DMS53 treated with DMSO at 0.1 percent for 48 hours (cell line): ENCODE measurements around the gene DCP2.
"Not testable (repeated sequence)": the region's sequence is repeated elsewhere in the genome, so short reads cannot be mapped to it uniquely, and the experiment has no call there.

Source experiments
- DNase-seq: peaks from one replicate; lab custom pipeline; 2025; ENCODE audit not compliant: unreplicated experiment; lab: John Stamatoyannopoulos, UW

The DCP2 gene

DNA sequence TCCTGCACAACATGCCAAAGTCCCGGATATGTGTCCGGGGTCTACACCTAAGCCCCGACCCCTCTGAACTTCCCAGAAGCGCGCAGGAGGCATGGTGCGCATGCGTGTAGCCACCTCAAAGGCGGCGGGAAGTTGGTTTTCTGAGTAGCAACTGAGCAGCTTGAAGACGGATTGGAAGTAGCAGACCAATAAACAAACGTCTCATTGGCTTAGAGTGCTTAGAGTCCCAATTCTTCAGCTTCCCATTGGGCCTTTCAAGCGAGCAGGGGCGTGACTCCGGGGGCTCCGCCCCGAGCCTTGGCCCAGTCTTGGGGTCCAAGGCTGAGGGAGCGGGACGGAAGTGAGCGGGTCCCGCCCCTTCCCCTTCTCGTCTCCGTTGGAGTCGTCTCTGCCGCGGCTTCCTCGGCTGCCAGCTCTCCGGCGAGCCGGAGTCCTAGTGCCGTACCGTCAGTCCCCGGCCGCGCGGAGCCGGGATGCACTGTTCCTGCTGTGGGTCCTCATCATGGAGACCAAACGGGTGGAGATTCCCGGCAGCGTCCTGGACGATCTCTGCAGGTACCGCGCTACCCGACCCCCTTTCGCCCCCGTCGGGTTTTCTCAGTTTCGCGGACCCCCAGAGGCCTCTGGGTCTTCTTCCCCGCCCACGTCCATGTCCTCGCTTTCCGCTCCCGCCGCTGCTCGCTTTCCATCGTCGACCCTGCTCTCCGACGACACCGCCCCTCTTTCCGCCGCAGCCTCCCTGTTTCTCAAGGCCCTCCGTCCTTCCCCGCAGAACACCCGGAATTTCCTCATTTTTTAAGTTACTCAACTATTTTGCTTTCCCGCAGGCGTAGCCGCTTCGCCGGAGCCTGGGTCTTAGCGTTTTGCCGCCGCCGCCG, at the start of gene DCP2:
Gene DCP2 (plus strand): TSS at position 367 of the 878 bp plus-strand sequence. CDS start 136 bp downstream, at position 503.
- peak; percentile 97 for DNase-seq

DNA sequence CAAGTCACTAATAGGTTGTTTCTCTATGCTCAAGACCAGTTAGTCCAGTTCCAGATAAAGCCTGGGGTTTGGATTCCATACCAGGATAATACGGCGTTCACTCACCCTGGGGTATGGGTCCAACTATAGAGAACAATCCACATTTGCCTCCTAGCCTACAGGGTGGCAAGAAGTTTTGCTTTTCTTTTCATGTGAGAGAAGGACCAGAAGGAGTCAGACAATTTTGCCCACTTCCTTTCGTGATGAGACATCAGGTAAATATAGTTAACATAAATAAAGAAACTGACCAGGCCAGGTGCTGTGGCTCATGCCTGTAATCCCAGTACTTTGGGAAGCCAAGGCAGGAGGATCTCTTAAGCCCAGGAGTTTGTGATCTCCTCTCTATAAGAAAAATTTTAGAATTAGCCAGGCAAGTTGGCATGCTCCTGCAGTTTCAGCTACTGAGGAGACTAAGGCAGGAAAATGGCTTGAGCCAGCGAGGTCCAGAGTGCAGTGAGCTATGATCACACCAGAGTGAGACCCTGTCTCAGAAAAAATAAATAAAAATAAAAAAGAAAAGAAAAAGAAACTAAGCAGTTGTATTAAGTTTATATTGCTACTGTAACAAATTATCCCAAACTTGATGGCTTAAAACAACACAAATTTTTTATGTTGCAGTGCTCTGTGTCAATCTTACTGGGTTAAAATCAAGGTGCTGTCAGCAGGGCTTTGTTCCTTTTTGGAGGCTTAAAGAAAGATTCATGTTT, 47.1 kb upstream of the DCP2 start:
- peak; percentile 40 for DNase-seq

DNA sequence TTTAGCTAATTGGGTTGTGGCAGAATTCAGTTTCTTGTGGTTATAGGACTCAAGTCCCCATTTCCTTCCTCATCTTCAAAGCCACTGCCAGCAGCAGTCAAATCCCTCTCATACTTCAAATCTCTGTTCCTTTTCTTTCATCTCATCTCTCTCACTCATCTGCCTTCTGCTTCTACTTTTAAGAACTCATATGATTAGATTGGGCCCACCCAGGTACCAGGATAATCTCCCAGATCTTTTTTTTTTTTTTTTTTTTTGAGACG, 46.6 kb upstream of the DCP2 start:
- DNase-seq: no peak

DNA sequence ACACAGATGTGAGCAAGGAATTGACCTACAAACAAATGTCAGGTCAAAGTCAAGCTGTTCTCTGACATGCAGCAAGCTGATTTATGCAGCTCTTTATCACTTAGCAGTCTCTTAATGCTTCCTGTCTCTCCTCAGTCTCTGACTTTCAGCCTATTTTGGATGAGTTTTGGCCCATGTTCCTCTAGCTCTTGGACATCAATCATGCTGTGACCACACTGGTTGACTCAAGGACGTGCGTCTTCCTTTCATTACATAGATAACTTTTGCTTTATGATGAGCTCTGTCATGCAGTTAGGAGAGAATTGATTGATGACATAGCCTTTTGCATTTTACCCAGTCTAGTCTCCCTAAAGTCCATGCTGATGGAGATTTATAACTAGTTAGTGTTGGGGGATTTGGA, 45.1 kb upstream of the DCP2 start:
- DNase-seq: no peak

DNA sequence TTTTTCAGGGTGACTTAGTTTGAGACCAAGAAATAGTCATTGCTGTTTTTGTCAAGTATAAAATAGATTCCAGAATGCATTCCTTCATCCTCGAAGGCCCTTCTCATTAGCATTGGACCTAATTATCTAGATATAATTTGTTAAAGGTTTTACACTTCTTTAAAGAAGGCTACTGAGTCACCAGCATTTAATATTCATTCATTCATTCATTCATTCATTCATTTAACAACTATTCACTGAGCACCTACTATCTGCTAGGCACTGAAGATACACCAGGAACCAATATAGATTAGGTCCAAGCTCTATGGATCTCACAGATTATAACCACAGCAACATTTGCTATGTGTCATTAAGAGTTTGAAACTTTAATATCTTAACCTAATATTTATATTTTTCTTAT, 43.5 kb upstream of the DCP2 start:
- DNase-seq: no peak

DNA sequence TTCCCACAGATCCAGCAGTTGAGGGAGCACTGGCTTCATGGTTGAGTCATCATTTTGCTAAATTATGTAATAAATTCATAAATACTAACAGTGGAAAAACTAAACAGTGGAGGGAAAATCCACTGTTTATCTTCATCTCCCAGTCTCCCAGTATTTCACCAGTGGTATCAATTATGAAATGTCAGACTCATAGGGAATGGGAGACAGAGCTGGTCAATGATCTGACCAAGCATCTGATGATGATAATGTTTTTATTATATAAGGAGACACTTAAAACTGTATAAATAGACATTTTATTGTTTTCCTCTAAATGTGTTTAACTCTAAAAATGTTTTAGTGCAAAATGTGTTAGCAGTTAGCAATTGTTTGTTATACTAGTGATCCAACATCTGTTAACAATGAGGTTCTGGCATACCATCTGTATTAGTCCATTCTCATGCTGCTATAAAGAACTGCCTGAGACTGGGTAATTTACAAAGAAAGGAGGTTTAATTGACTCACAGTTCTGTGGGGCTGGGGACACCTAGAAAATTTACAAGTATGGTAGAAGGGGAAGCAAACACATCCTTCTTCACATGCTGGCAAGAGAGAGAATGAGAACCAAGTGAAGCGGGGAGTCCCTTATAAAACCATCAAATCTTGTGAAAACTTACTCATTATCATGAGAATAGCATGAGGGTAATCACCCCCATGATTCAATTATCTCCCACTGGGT, 42.8 kb upstream of the DCP2 start:
- no peak for DNase-seq

DNA sequence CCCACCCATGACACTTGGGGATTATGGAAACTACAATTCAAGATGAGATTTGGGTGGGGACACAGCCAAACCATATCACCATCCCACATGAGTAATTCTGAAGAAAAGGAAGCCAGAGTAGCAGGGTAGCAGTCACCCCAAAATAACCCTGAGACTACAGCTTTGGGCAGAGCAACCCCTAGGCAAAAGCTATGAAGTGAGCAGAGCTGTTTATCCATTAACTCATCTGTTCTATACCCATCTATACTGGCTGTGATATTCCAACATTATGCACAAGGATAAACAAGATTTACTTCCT, 42.3 kb upstream of the DCP2 start:
- no peak for DNase-seq

DNA sequence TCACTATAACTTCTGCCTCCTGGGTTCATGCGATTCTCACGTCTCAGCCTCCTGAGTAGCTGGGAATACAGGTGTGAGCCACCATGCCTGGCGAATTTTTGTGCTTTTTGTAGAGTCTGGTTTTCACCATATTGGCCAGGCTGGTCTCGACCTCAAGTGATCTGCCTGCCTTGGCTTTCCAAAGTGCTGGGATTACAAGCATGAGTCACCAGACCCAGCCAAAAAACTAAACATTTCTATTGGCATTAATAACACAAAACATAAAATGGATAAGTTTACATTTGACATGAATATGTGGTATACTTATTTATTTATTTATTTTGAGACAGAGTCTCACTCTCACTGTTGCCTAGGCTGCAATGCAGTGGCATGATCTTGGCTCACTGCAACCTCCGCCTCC, 40.9 kb upstream of the DCP2 start:
- no peak for DNase-seq

DNA sequence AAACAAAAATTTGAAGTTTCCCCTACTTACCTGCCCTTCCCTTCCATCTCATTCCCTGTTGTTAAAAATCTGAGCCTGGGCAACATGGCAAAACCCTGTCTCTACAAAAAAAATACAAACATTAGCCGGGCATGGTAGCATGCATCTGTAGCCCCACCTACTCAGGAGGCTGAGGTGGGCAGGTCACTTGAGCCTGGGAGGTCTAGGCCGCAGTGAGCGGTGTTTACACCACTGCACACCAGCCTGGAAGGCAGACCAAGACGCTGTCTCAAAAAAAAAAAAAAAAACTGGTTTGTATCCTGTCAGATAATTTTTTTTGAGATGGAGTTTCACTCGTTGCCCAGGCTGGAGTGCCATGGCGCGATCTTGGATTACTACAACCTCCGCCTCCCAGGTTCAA, 38.3 kb upstream of the DCP2 start:
- DNase-seq: no peak

DNA sequence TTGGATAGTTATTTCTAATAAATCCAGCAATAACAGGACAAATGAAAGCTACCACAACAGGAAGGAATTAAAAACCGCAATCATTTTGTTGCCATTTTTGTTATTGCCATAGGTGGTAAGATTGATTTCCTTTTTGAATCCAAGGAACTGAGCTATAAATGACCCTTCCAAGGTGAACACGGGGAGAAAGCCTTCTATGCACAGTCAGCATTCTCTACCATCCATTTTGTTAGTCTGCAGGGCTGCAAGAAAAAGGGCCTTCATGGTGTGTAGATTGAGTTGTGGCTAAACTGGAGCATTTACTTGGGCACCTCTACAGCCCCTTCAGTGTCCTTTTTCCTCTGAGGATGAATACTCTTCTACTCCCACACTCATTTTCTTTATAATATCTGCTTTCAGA, 35.9 kb upstream of the DCP2 start:
- no peak for DNase-seq

DNA sequence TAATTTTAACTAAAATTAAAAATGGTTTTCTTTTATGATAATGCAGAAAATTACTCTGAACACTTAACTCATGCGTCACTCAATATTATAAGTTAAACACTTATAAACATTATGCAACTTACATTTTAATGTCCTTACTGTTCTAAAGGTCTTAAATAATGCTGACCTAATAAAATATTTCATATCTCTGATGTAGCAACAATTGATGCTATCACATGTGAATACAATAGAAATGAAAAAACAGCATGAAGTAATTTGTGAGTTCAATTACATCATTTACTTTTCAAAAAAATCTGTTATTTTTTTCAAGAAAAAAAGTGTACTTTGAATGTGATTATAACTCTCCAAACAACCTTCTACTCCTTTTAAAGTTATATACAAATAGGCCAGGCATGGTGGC, 28.1 kb upstream of the DCP2 start:
- DNase-seq: no peak

DNA sequence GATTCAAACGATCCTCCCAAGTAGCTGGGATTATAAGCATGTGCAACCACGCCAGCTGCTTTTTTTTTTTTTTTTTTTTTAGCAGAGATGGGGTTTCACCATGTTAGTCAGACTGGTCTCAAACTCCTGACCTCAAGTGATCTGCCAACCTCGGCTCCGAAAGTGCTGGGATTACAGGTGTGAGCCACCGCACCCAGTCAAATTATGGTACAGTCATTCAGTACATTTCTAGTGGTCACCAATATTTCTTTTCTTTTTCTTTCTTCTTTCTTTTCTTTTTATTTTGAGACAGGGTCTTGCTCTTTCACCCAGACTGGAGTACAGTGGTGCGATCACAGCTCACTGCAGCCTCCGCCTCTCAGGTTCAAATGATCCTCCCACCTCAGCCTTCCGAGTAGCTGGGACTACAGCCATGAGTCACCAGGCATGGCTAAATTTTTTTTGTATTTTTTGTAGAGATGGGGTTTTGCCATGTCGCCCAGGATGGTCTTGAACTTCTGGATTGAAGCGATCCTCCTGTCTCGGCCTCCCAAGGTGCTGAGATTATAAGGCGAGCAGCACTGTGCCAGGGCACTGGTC, 25.4 kb upstream of the DCP2 start:
- no peak for DNase-seq

DNA sequence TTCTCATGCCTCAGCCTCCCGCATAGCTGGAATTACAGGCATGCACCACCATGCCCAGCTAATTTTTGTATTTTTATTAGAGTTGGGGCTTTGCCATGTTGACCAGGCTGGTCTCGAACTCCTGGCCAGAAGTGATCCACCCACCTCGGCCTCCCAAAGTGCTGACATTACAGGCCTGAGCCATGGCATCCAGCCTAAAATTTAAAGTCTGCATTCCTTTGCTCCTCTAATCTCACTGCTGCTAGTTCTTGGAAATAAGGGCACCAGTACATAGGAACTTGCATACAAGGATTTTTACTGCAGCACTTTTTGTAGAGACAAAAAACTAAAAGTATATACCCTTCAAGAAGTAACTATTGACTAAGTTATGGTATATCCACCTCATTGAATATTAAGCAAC, 20.0 kb upstream of the DCP2 start:
- DNase-seq: no peak

DNA sequence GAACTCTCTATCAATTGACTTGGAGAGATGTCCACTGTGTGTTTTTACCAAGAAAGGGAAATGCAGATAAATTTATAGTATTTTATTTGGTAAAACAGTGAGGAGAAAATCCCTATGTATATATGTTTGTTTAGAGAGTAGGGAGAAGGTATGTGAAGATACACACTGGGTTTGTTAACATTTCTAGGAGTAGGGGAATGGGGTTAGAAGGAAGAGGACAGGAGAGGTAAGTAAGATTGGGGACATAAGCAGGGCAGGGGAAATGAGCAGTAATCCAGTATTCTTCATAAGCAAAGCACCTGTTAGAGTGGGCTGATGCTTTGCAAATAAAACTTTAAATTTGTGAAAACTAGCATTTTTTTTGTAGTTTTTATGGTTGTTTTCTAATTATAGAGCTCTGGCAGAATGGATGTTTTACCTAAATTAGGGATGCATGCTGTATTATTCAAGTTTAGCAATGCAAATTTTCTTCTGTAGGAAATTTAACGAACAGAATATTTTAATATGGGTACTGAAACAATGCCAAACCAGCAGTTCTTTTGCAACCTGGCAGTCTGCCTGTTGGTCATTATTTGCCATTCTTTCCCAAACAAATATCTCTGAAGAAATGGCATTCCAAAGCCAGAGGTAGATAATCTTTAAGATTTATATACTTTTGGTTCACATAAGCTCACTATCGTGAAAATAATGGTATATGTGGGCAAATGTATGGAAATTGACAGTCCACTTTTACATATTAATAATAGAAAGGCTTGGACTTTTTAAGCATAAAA, 19.4 kb upstream of the DCP2 start:
- DNase-seq: no peak

DNA sequence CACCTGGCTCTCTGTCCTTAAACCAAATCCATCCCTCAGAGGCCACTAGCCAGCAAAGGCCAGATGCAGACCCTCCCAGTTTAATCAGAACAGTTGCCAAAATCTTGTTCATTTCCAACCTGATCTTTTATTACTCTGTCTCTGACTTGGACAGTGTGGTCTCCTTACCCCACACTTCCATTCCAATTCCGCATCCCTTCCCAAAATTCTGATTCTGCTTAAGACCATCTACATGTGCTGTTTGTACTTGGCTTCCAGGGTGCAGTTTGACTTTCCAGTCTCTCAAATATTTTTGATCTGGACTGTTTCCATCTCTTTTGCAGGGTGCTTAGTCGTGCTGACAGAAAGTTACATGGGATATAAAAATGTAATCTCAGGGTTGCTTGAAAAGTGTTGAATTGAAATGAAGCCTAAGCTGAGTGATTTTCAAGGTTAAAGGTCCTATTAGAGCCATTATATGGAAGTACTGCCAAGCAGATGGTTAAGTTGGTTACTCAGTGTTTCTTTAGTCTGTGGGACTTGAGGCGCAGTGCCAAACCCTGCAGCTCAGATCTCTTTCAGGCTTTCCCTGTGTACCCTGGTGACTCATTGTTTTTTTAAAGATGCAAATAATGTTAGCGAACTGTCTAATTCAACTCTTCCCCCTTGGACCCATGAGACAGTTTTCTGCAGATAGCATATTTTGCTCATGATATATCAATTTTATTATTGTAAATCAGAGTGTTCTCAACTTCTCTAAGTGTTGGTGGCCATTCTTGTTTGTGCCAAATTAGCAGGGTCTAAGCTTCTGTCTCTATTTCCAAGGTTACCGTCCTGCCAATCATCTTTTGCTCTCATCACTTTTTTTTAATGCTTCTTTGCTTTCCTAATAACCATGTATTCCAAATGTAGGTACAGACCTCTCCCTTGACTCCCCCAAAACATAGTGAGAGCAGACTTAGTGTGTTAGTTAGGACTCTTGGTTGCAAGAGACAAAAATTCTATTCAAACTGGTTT, 18.2 kb upstream of the DCP2 start:
- peak; percentile 62 for DNase-seq

DNA sequence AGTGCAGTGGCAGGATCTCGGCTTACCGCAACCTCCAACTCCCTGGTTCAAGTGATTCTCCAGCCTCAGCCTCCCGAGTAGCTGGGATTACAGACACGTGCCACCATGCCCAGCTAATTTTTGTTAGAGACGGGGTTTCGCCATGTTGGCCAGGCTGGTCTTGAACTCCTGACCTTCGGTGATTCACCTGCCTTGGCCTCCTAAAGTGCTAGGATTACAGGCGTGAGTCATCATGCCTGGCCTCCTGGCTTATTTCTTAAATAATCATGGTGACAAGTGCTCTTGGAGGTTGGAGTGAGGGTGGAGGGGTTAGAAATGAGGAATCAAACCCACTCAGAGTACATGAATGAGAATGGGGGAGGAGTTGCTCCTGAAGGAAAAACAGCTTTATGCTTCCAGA, 16.7 kb upstream of the DCP2 start:
- DNase-seq: not testable (repeated sequence)

DNA sequence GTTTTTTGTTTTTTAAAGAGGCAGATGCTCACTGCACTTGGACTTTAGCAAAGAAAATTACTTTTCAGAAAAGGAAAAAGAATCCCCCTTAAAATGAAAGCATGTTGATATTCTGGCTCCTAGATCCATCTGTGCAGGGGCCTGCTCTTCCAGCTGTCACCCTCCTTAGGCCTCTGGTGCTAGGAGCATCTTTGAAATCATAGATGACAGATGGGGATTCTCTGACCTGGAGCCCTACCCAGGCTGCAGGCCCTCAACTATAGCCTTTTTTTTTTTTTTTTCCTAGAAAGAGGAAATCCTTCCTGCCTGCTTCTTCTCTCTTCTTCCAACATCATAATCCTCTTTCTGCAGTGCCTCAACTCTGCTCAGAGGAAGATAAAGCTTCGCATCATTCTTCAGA, 16.3 kb upstream of the DCP2 start:
- DNase-seq: no peak

DNA sequence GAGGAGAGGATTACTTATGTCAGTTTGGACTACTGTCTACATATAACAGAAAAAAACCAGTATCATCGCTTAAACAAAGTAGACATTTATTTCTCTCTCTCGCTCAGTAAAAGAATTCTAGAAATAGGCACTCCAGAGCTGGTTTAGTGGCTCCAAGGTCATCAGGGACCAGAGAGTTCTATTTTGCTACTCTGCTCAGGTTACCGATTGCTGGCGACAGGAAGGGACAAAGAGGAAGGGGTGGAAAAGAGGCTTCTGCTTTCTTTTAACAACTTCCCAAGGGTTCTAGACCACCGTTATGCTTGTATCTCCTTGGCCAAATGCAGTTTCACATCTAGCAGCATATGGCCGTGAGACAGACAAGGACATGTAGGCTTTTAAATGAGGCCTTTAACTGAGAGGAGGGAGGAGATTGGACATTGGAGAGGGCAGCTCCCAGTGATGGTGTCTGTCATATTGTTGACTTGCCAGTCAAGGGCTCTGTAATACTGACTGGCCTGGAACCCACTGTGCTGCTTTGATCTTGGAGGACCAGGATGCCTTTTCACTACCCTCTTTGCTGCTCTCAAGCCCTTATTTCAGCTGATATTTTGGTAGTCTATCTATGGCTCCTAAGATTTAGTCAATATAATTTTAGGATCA, 15.6 kb upstream of the DCP2 start:
- no peak for DNase-seq

DNA sequence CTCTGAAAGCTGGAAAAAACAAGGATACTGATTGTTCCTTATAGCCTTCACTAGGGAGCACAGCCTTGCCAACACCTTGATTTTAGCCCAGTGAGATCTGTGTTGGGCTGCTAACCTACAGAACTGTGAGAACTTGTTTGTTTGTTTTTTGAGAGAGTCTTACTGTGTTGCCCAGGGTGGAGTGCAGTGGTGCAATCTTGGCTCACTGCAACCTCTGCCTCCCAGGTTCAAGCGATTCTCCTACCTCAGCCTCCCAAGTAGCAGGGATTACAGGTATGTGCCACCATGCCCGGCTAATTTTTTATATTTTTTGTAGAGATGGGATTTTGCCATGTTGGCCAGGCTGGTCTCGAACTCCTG, 13.2 kb upstream of the DCP2 start:
- DNase-seq: not testable (repeated sequence)
